Measurements from ENCODE around the gene LLPH. TPM values are rescaled to one million over a fixed set of nuclear protein-coding genes. Genes with fewer than 3 reads are reported as not detected.

LLPH gene
- total RNA-seq, 4 donors from 2014 or later, result 9.5 to 21.4 (median 12.5) TPM

- Histone ChIP-seq H3K9me3 (no peaks in the 10 kb centered on the region), H3K27me3 (no peaks in the 10 kb centered on the region), H3K4me3 (no peak overlapping the region), H3K27ac (no peak overlapping the region), H3K4me1 (no peaks in the 10 kb centered on the region), H3K36me3 (no peaks in the 10 kb centered on the region)
- in situ Hi-C loops (cut with MboI; ENCODE audit: low sequenced_read_pairs in 4 of 4), result no loop called here
- intact Hi-C loops (cut with DNase I; ENCODE audit: low total_unique reads), result no loop called here
- ATAC-seq (no peak), DNase-seq (no peak)
- no peak for TF ChIP-seq POLR2A (IDR thresholded peaks at IDR 0.05)
- TF ChIP-seq, protein P1, sequence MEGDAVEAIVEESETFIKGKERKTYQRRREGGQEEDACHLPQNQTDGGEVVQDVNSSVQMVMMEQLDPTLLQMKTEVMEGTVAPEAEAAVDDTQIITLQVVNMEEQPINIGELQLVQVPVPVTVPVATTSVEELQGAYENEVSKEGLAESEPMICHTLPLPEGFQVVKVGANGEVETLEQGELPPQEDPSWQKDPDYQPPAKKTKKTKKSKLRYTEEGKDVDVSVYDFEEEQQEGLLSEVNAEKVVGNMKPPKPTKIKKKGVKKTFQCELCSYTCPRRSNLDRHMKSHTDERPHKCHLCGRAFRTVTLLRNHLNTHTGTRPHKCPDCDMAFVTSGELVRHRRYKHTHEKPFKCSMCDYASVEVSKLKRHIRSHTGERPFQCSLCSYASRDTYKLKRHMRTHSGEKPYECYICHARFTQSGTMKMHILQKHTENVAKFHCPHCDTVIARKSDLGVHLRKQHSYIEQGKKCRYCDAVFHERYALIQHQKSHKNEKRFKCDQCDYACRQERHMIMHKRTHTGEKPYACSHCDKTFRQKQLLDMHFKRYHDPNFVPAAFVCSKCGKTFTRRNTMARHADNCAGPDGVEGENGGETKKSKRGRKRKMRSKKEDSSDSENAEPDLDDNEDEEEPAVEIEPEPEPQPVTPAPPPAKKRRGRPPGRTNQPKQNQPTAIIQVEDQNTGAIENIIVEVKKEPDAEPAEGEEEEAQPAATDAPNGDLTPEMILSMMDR (IDR thresholded peaks at IDR 0.05 in 4 of 5, conservative IDR thresholded peaks at IDR 0.05 in 1 of 5), result no peak
Observed at GRCh38 chr12:66072566-66072965, 58.0 kb downstream of the LLPH start.

GRCh38 chr12:66072135-66072534 lies 58.4 kb downstream of the LLPH start:
- H3K9me3 ChIP-seq, result no peaks in the 10 kb centered on the region
- in situ Hi-C loops (cut with MboI; ENCODE audit: low sequenced_read_pairs in 4 of 4), result no loop called here
- TF ChIP-seq, protein P1 (IDR thresholded peaks at IDR 0.05 in 4 of 5, conservative IDR thresholded peaks at IDR 0.05 in 1 of 5), result no peak
- no peak for TF ChIP-seq POLR2A (IDR thresholded peaks at IDR 0.05)
- no peaks in the 10 kb centered on the region for H3K27me3 ChIP-seq
- ATAC-seq (no peak), DNase-seq (no peak)
- H3K27ac ChIP-seq, result no peak overlapping the region
- intact Hi-C loops (cut with DNase I; ENCODE audit: low total_unique reads), result no loop called here
- no peak overlapping the region for H3K4me3 ChIP-seq
- no peaks in the 10 kb centered on the region for H3K4me1 ChIP-seq
- no peaks in the 10 kb centered on the region for H3K36me3 ChIP-seq

DNA sequence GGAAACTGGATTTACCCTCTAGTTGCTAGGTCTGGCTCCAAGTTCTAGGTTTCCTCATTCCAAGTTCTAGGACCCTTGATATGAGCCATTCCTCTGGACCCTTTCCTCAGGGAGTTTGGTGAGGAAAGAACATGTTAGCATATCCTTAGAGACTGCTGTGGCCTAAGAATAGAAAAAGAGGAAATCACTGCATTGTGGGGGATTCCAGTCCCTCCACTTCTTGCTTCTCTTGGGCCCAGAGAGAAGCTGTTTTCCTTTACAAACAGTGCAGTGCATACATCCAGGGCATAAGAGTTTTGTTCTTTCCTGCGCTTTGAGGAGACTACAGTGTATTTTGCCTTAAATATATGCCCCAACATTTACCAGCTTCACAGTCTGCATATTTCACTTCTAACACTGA lies 59.0 kb downstream of the LLPH start:
- no peak overlapping the region for H3K4me3 ChIP-seq
- TF ChIP-seq, protein P1 (IDR thresholded peaks at IDR 0.05 in 4 of 5, conservative IDR thresholded peaks at IDR 0.05 in 1 of 5), result no peak
- TF ChIP-seq POLR2A (IDR thresholded peaks at IDR 0.05), result no peak
- in situ Hi-C loops (cut with MboI; ENCODE audit: low sequenced_read_pairs in 4 of 4), result no loop called here
- ATAC-seq (no peak), DNase-seq (no peak)
- no peaks in the 10 kb centered on the region for H3K36me3 ChIP-seq
- H3K9me3 ChIP-seq, result no peaks in the 10 kb centered on the region
- H3K4me1 ChIP-seq, result no peaks in the 10 kb centered on the region
- H3K27ac ChIP-seq, result no peak overlapping the region
- no peaks in the 10 kb centered on the region for H3K27me3 ChIP-seq
- intact Hi-C loops (cut with DNase I; ENCODE audit: low total_unique reads), result no loop called here

- no peak for DNase-seq
Observed at GRCh38 chr12:66070378-66071120, 60.0 kb downstream of the LLPH start.

More at GRCh38 chr12:66070378-66071120, 60.0 kb downstream of the LLPH start:
- Histone ChIP-seq H3K4me1 (no peaks in the 10 kb centered on the region), H3K4me3 (no peak overlapping the region), H3K27ac (no peak overlapping the region), H3K36me3 (no peaks in the 10 kb centered on the region), H3K9me3 (no peaks in the 10 kb centered on the region), H3K27me3 (no peaks in the 10 kb centered on the region)
- ATAC-seq, result no peak
- TF ChIP-seq POLR2A (IDR thresholded peaks at IDR 0.05), result no peak
- TF ChIP-seq, protein P1 (IDR thresholded peaks at IDR 0.05 in 4 of 5, conservative IDR thresholded peaks at IDR 0.05 in 1 of 5), result no peak
- intact Hi-C loops (cut with DNase I; ENCODE audit: low total_unique reads) (no loop called here), in situ Hi-C loops (cut with MboI; ENCODE audit: low sequenced_read_pairs in 4 of 4) (no loop called here)
